Rectal smooth muscle tissue (tissue), 1 donor: ENCODE data around the gene MINDY4.

Source experiments
- H3K27ac ChIP-seq: one replicate; pipeline ENCODE4 v1.7.0; 2013; ENCODE audit warnings: low read depth, low read length, inconsistent platforms
- H3K27me3 ChIP-seq: one replicate; pipeline ENCODE4 v1.7.0; 2013; ENCODE audit warnings: low read length; ENCODE audit not compliant: control insufficient read depth, insufficient read depth
- H3K36me3 ChIP-seq: one replicate; pipeline ENCODE4 v1.7.0; 2013; ENCODE audit warnings: low read length; ENCODE audit not compliant: control insufficient read depth, insufficient read depth
- H3K4me1 ChIP-seq: one replicate; pipeline ENCODE4 v1.7.0; 2013; ENCODE audit warnings: low read length; ENCODE audit not compliant: control insufficient read depth, insufficient read depth
- H3K4me3 ChIP-seq: one replicate; pipeline ENCODE4 v1.7.0; 2013; ENCODE audit warnings: low read length
- H3K9ac ChIP-seq: one replicate; pipeline ENCODE4 v1.7.0; 2013; ENCODE audit warnings: low read length

Gene MINDY4

DNA sequence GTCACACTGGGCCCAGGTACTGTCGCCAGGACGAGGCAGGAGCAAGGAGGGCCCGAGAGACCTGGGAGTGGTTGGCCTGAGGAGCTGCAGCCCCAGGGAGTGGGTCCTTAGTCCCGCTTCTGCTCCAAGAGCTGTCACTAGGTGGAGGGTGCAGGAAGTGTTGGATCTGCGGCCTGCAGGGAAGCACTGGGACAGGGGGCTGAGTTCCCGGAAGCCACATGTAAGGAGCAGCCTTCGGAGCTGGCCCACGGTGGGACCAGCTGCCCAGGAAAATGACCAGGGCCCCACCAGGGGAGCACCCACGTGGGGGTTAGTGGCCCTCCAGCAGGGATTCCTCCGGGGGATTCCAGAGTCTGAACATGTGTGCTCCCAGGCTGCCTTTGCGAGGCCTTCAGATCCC lies 131.2 kb downstream of the MINDY4 start:
- H3K27me3 ChIP-seq, result no peaks in the 10 kb centered on the region
- H3K27ac ChIP-seq, result no peak overlapping the region
- H3K36me3 ChIP-seq, result no peaks in the 10 kb centered on the region
- no peak overlapping the region for H3K4me3 ChIP-seq
- peaks cover 8% of the 10 kb centered on the region for H3K4me1 ChIP-seq
- H3K9ac ChIP-seq, result no peak overlapping the region

DNA sequence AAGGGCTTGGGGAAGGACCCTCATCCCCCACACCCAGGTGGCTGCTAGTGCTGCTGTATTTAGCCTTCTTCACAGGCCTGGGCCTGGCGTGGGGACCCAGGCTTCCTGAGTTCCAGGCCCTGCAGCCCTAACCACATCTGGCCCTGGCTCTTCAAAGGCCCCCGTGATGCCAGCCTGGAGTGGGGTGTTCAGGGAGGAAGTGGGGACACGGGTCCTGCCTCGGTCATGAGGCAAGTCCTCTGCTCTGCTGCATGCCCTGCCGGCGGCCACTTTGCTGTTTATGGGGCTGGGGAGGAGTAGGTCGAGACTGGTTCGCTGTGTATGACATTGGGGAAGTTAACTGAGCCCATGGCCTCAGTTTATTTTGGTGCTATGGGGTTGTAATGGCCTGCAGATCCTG lies 131.9 kb downstream of the MINDY4 start:
- Histone ChIP-seq H3K27me3 (no peaks in the 10 kb centered on the region), H3K4me1 (peaks cover 8% of the 10 kb centered on the region), H3K36me3 (no peaks in the 10 kb centered on the region), H3K4me3 (no peak overlapping the region), H3K27ac (no peak overlapping the region), H3K9ac (no peak overlapping the region)

DNA sequence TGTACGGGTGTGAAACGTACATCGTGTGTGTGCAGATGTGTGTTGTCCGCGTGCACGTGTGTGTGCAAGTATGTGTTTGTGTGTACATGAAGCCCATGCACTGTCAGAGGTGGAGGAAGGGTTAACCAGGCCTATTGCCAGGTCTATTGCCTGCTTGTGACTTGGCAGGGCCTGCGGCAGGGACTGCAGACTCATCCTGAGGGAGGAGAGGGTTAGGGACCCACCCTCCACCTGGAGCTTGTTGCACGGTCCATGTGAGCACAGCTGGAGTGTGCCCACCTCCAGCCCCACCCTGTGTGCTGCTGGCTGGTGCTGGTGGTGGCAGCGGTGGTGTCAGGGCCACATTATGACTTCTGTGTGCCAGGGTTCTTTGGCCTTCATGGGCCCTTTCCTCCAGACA lies 133.3 kb downstream of the MINDY4 start:
- Histone ChIP-seq H3K9ac (no peak overlapping the region), H3K4me1 (peaks cover 8% of the 10 kb centered on the region), H3K4me3 (no peak overlapping the region), H3K36me3 (no peaks in the 10 kb centered on the region), H3K27ac (no peak overlapping the region), H3K27me3 (no peaks in the 10 kb centered on the region)

DNA sequence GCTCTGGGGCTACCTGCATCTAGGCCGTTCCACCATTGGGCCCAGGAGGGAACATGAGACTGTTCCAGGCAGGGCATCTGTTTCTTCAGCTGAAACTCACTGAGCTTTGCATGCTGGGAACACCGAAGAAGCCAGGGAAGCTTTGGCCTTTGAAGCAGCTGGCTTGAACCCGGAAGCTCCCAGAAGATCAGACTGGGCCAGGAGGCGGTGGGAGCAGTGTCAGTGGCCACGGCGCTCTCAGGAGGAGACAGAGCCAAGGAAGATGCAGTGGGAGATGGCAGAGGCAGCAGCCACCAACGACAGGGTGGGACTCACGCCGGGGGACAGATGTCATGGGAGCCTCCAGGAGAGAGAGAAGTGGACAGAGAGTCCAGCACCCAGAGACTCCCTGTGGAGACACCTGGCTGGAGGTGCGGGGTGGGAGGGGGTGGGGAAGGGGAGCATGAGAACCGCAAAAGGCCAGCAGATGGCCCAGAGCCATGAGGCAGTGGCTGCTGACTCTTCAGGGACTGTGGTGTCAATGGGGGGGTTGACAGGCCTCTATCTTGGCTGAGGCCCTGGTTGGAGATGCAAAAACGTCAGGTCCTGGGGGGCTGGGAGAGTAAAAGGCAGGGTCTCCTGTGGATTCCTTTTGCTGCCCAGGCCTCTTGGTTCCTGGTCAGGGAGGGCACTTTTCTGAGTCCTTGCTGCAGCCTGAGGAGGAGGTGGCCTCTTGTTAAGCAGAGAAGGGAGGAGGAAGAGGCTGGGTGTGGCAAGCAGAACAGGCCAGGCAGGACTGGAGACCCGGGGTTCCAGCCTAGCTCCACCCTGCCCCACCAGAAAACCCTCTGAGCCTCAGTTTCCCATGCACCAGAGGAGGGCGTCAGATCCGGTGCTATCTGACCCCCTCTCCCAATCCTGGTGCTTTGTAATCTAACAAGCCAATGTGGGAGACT lies 134.1 kb downstream of the MINDY4 start:
- peak overlapping the region; percentile 34 for H3K27ac ChIP-seq
- no peak overlapping the region for H3K9ac ChIP-seq
- no peaks in the 10 kb centered on the region for H3K36me3 ChIP-seq
- H3K27me3 ChIP-seq, result no peaks in the 10 kb centered on the region
- H3K4me1 ChIP-seq, result peaks cover 13% of the 10 kb centered on the region
- H3K4me3 ChIP-seq, result no peak overlapping the region

DNA sequence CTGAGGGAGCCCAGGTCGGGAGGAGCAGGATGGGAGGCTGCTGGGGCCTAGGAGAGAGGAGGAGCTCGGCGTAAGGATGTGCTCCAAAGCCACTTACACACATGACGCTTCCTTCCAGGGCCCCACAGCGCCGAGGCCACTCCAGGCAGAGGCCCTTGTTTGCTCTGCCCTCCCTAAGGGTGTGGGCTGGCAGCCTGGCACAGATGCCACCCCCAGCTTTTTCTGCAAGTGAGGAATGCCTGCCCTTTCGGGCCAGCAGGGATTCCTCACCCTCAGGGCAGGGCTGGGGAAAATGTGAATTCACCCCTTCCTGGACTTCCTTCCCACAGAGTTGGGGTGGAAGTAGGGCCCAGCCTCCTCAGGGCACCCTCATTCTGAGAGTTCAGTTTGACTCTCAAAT lies 134.8 kb downstream of the MINDY4 start:
- Histone ChIP-seq H3K4me3 (no peak overlapping the region), H3K36me3 (no peaks in the 10 kb centered on the region), H3K9ac (no peak overlapping the region), H3K4me1 (peaks cover 20% of the 10 kb centered on the region), H3K27ac (peak overlapping the region; percentile 34), H3K27me3 (no peaks in the 10 kb centered on the region)

DNA sequence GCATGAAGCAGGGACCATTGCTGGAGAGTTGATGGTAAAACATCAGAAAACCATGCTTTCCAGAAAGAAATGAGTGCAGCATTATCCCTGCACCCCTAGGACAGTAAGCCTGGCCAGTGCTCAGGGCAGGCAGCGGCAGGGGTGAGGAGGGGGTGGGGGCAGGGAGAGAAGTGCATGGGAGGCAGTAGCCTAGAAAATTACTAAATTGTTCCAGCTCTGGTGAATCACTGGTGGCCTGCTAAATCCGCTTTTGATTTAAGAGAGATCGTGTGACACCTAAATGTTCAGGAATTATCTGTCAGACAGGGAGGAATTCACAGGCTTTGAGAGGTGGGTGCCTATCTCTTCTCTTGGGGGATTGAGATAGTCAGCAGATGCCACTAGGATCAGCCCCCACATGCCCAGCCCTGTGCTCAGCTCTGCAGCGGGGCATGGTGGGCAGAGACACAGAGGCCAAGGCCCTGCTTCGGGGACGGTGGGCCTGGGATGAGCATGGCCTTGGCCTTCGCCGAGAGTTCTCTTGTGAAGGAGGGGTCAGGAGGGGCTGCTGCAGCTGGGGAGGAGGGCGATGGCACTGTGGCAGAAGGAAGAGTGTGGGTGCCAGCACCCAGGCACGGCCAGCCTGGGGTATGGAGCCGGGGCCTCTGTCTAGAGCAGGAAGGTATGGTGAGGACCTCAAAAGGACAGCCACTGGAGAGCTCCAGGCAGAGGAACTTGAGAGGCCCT lies 135.5 kb downstream of the MINDY4 start:
- Histone ChIP-seq H3K4me1 (peaks cover 24% of the 10 kb centered on the region), H3K36me3 (no peaks in the 10 kb centered on the region), H3K27me3 (no peaks in the 10 kb centered on the region), H3K9ac (no peak overlapping the region), H3K27ac (peak overlapping the region; percentile 43), H3K4me3 (no peak overlapping the region)

DNA sequence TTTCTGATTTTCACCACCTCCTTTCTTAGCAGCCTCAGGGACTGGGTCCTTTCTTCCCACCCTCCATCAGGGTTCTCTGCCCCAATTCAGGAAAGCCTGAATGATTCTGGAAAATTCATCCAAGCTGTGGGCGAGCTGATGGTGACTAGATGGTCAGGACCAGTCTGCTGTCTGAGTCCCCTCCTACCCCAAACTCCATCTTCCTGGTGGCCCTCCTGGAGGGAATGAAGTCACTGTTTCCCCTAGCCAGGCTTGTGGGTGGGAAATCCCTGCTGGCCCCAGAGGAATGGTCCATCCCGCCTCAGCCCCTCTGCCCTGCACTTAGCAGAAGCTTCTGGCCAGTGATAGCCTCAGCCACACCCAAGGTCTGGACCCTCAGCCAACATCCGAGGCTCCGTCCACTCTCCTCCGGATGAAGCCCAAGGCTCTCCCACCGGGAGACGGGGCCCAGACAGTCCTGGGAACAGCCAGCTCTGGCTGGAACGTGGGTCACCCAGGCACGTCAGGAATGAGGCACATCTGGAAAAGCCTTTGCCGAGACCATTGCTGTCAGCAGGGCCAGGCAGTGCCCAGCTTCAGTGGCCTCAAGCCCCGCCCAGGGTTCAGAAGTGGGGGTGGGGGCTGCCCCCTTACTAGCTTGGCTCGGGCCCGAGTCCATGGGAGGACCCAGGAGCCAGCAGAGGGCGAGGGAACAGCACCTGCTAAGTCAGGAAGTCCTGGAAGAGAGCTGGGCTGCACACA lies 136.5 kb downstream of the MINDY4 start:
- Histone ChIP-seq H3K36me3 (no peaks in the 10 kb centered on the region), H3K4me1 (peaks cover 27% of the 10 kb centered on the region), H3K9ac (no peak overlapping the region), H3K4me3 (no peak overlapping the region), H3K27ac (no peak overlapping the region), H3K27me3 (no peaks in the 10 kb centered on the region)

DNA sequence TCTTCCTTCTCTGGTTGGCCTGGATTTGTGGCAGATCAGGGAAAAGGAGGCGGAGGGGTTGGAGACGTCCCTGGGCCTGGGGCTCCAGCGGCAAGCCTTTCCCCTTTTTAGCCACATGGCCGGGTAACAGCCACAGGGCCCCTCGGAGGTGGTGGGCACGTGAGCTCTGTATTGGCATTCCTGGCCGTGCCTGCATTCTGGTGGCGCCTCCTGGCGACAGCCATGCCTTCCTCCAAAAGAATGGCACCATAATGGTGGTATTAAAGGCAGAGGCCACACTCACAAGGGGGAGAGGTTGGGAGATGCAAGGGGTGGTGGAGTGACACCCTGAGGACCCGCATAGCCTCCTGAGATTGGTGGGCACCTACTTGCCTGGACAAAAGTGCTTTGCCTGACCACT lies 137.5 kb downstream of the MINDY4 start:
- Histone ChIP-seq H3K27me3 (no peaks in the 10 kb centered on the region), H3K4me1 (peaks cover 29% of the 10 kb centered on the region), H3K27ac (no peak overlapping the region), H3K9ac (no peak overlapping the region), H3K4me3 (no peak overlapping the region), H3K36me3 (no peaks in the 10 kb centered on the region)

DNA sequence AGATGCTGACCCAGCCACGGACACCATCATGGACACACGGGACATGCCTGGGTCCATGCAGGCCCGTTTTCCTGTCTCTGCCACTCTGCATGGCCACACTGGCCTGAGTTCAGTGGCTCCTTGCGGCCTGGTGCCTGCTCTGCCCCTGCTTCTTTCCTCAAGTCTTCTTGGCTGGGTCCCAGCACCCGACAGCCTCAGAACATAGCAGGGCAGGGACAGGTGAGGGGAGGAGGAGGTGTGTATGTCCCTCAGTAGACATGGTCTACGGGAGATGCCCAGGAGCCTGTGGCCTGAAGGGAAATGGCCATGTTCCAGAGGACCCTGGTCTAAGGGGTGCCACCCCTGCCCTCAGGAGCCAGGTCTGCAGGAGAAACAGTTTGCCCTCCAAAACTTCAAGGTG lies 138.2 kb downstream of the MINDY4 start:
- H3K4me1 ChIP-seq, result peaks cover 33% of the 10 kb centered on the region
- H3K27ac ChIP-seq, result peak overlapping the region; percentile 81
- no peak overlapping the region for H3K9ac ChIP-seq
- H3K36me3 ChIP-seq, result no peaks in the 10 kb centered on the region
- no peak overlapping the region for H3K4me3 ChIP-seq
- H3K27me3 ChIP-seq, result no peaks in the 10 kb centered on the region

DNA sequence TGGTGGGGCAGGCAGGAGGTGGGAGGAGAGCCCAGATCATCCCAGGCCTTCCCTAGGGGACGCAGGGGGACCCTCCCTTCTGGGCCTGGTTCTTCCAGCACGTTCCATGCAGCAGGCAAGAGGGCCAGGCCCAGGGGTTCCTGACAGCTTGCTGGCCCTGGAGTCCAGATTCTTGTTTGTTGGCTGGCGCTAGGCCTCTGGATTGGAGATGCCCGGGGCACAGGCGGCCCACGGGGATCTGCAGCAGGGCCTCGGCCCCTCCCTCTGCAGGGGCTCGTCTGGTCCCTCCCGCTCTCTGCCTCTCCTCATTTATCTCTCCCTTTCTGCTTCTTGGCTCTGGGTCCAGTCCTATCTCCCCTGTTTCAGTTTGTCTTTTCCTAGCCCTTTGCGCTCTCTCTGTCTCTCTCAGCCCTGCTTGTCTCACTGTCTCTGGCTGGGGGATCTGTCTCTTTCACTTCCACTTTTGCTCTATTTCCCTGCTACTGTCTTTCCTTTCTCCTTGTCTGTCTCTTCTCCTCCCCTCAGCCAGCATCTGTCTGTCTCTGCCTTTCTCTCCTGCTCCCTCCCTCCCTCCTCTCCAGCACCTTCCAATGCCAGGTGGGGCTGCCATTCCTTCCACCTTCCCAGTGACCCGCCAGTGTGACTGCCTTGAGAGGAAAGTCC lies 139.3 kb downstream of the MINDY4 start:
- H3K36me3 ChIP-seq, result no peaks in the 10 kb centered on the region
- no peaks in the 10 kb centered on the region for H3K27me3 ChIP-seq
- H3K27ac ChIP-seq, result peak overlapping the region; percentile 81
- peaks cover 41% of the 10 kb centered on the region for H3K4me1 ChIP-seq
- H3K9ac ChIP-seq, result no peak overlapping the region
- H3K4me3 ChIP-seq, result no peak overlapping the region

DNA sequence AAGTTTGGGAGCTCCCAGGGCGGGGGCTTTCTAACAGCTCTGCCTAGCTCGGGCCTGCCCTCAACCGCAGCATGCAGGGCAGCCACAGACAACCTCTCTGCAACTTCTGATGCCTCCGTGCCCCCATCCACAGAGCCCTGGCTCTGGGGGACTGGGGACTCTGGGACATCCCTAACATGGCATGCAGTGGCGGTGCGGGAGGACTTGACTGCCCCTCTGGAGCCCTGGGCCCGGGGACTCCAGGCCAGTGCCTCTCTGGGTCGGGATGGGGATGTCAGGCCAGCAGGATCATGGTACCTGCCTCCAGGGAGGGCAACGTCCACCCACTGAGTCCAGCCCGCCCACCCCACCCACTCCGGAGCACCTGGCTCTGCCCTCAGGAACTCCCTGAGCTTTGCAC lies 139.9 kb downstream of the MINDY4 start:
- Histone ChIP-seq H3K27ac (peak overlapping the region; percentile 81), H3K4me3 (no peak overlapping the region), H3K4me1 (peaks cover 35% of the 10 kb centered on the region), H3K36me3 (no peaks in the 10 kb centered on the region), H3K9ac (no peak overlapping the region), H3K27me3 (no peaks in the 10 kb centered on the region)

DNA sequence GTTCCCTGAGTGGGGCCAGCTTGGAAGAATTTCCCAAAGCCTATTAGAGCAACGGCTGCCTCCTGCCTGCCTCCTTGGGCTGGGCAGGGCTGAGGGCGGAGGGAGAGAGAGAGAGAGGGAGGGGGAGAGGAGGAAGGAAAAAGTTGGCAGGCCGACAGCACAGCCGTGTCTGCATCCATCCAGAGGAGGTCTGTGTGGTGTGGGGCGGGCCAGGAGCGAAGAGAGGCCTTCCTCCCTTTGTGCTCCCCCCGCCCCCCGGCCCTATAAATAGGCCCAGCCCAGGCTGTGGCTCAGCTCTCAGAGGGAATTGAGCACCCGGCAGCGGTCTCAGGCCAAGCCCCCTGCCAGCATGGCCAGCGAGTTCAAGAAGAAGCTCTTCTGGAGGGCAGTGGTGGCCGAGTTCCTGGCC lies 140.3 kb downstream of the MINDY4 start, which contains the start of gene AQP1:
Gene AQP1, plus strand, starts transcription at position 293 of the 409 bp plus-strand sequence. Its CDS starts 57 bp downstream, at position 350.
- peak within 1 kb of the TSS; percentile 64 for H3K4me3 ChIP-seq
- no peaks in the 10 kb centered on the region for H3K27me3 ChIP-seq
- H3K36me3 ChIP-seq, result no peaks in the 10 kb centered on the region
- peak within 1 kb of the TSS; percentile 81 for H3K27ac ChIP-seq
- H3K4me1 ChIP-seq, result peaks cover 33% of the 10 kb centered on the region
- H3K9ac ChIP-seq, result peak within 1 kb of the TSS; percentile 13
